HepG2 (cell line): ENCODE measurements around the gene MTCH1. TPM values are rescaled to one million over a fixed set of nuclear protein-coding genes. Genes with fewer than 3 reads are reported as not detected.

Experiments
- KDM2A ChIP-seq: sonication (generic); formaldehyde crosslinking; IDR thresholded peaks from 2 replicates; pipeline ENCODE4 v1.4.0; 2020; ENCODE audit warnings: low read depth, missing genetic modification reagents, borderline replicate concordance
- MTA1 ChIP-seq: sonication (generic); formaldehyde crosslinking; IDR thresholded peaks from 2 replicates; pipeline ENCODE4 v1.4.0; 2020; ENCODE audit warnings: missing genetic modification reagents, mild to moderate bottlenecking, borderline replicate concordance
- POLR2A ChIP-seq, 2 experiments: IDR thresholded peaks; 2 replicates each; pipeline ENCODE4 v1.6.1; 2011; ENCODE audit warnings: low read depth in 2 of 2, low read length in 2 of 2, mild to moderate bottlenecking in 1 of 2, moderate library complexity in 1 of 2; ENCODE audit not compliant: insufficient read depth in 1 of 2
- TAF15 ChIP-seq: fragments of 200-400 bp; formaldehyde crosslinking; IDR thresholded peaks from one replicate; pipeline ENCODE4 v1.6.1; 2018; ENCODE audit warnings: mild to moderate bottlenecking, low read depth, low read length; ENCODE audit not compliant: poor library complexity, severe bottlenecking
- U2AF2 ChIP-seq: fragments of 200-400 bp; formaldehyde crosslinking; IDR thresholded peaks from 2 replicates; pipeline ENCODE4 v1.6.1; 2017; ENCODE audit warnings: low read depth, mild to moderate bottlenecking, low read length
- polyA plus RNA-seq, 8 experiments: library from polyadenylated mRNA; depleted of rRNA in 3 of 8; stranded (reverse) in 7 of 8; unstranded in 1 of 8; fragments of >200 nt; fragmentation: Illumina TruSeq in 4 of 8; extraction: Trizol in 4 of 8; gene quantifications; 2 replicates each; pipeline versions ENCODE4 v1.2.1 to v1.2.3, GENCODE V29; 2011 to 2016; ENCODE audit warnings: low read depth in 4 of 8, missing spikeins in 1 of 8, mixed read lengths in 1 of 8; ENCODE audit not compliant: insufficient read depth in 1 of 8
- total RNA-seq, 5 experiments: library from RNA; depleted of rRNA; stranded (reverse); fragments of >200 nt; fragmentation: Illumina TruSeq; extraction: Trizol; gene quantifications; 2 replicates each; pipeline ENCODE4 v1.2.3, GENCODE V29; 2016; ENCODE audit warnings: low read depth in 1 of 5
- TF ChIP-seq, protein P1 (sequence below): sonication (generic); formaldehyde crosslinking; IDR thresholded peaks from 2 replicates; pipeline ENCODE4 v1.4.0; 2020; ENCODE audit warnings: missing genetic modification reagents
- TF ChIP-seq, protein P2 (sequence below): sonication (generic); formaldehyde crosslinking; IDR thresholded peaks from 2 replicates; pipeline ENCODE4 v1.4.0; 2020; ENCODE audit warnings: low read depth, missing genetic modification reagents
- TF ChIP-seq, protein P3 (sequence below): sonication (generic); formaldehyde crosslinking; IDR thresholded peaks from 2 replicates; pipeline ENCODE4 v1.8.0; 2022; ENCODE audit warnings: missing genetic modification reagents, low read depth, mild to moderate bottlenecking, borderline replicate concordance
- TF ChIP-seq, protein P4 (sequence below): sonication (generic); formaldehyde crosslinking; IDR thresholded peaks from 2 replicates; pipeline ENCODE4 v1.8.0; 2022; ENCODE audit warnings: low read depth, missing genetic modification reagents
- TF ChIP-seq, protein P5 (sequence below): sonication (generic); formaldehyde crosslinking; IDR thresholded peaks from 2 replicates; pipeline ENCODE4 v1.5.0; 2020; ENCODE audit warnings: mild to moderate bottlenecking, missing genetic modification reagents
- TF ChIP-seq, protein P6 (sequence below): sonication (generic); formaldehyde crosslinking; IDR thresholded peaks from 2 replicates; pipeline ENCODE4 v1.5.0; 2020; ENCODE audit warnings: mild to moderate bottlenecking, missing genetic modification reagents, moderate library complexity

The MTCH1 gene
- total and polyA plus RNA-seq, 2 of the 13 experiments (the other 11 are each of a cell fraction or from before 2014, with no cell fraction given) = 86.2 to 144 TPM

DNA sequence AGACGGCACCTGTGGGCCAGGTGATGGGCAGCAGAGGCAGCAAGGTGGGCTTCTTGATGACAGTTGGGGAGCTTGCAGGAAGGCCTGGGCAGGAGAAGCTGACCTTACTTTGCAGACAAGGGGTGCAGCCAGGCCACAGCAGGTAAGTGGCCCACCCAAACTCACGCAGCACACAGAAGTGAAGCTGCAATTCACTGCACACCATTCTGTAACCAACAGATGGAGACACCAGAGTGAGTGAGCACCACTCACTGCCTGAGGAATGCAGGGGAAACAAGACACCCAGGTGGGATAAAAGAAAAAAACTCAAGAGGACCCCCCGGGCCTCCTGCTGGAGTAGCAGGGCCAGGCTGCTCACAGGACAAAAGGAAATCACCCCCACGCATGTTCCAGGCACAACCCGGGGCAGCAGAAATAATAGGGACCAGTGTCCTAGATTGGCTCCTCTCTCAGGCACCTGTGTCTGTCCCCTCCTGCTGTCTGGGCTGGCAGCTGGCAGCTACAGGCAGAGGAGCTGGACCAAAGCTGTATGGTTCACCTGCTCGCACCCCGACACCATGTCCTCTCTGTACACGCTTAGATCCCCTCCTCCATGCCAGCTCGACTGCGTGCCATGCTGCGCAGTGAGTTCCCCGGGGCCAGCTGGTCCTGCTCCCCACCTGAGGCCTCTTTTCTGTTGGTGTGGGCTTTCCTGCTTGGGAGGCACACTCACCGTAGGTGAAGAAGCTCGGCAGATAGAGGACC, 4.9 kb downstream of the MTCH1 start (continued):
- TF ChIP-seq, protein P1, sequence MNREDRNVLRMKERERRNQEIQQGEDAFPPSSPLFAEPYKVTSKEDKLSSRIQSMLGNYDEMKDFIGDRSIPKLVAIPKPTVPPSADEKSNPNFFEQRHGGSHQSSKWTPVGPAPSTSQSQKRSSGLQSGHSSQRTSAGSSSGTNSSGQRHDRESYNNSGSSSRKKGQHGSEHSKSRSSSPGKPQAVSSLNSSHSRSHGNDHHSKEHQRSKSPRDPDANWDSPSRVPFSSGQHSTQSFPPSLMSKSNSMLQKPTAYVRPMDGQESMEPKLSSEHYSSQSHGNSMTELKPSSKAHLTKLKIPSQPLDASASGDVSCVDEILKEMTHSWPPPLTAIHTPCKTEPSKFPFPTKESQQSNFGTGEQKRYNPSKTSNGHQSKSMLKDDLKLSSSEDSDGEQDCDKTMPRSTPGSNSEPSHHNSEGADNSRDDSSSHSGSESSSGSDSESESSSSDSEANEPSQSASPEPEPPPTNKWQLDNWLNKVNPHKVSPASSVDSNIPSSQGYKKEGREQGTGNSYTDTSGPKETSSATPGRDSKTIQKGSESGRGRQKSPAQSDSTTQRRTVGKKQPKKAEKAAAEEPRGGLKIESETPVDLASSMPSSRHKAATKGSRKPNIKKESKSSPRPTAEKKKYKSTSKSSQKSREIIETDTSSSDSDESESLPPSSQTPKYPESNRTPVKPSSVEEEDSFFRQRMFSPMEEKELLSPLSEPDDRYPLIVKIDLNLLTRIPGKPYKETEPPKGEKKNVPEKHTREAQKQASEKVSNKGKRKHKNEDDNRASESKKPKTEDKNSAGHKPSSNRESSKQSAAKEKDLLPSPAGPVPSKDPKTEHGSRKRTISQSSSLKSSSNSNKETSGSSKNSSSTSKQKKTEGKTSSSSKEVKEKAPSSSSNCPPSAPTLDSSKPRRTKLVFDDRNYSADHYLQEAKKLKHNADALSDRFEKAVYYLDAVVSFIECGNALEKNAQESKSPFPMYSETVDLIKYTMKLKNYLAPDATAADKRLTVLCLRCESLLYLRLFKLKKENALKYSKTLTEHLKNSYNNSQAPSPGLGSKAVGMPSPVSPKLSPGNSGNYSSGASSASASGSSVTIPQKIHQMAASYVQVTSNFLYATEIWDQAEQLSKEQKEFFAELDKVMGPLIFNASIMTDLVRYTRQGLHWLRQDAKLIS (CRISPR knock-in tag) = no peak
- TF ChIP-seq, protein P2, sequence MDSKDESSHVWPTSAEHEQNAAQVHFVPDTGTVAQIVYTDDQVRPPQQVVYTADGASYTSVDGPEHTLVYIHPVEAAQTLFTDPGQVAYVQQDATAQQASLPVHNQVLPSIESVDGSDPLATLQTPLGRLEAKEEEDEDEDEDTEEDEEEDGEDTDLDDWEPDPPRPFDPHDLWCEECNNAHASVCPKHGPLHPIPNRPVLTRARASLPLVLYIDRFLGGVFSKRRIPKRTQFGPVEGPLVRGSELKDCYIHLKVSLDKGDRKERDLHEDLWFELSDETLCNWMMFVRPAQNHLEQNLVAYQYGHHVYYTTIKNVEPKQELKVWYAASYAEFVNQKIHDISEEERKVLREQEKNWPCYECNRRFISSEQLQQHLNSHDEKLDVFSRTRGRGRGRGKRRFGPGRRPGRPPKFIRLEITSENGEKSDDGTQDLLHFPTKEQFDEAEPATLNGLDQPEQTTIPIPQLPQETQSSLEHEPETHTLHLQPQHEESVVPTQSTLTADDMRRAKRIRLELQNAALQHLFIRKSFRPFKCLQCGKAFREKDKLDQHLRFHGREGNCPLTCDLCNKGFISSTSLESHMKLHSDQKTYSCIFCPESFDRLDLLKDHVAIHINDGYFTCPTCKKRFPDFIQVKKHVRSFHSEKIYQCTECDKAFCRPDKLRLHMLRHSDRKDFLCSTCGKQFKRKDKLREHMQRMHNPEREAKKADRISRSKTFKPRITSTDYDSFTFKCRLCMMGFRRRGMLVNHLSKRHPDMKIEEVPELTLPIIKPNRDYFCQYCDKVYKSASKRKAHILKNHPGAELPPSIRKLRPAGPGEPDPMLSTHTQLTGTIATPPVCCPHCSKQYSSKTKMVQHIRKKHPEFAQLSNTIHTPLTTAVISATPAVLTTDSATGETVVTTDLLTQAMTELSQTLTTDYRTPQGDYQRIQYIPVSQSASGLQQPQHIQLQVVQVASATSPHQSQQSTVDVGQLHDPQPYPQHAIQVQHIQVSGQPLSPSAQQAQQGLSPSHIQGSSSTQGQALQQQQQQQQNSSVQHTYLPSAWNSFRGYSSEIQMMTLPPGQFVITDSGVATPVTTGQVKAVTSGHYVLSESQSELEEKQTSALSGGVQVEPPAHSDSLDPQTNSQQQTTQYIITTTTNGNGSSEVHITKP = no peak
- TF ChIP-seq POLR2A (IDR thresholded peaks at IDR 0.05; ENCODE audit: insufficient read depth in 1 of 2, low read depth in 2 of 2, low read length in 2 of 2) (0 out of 4 replicates have a peak, but pooled peaks of 1 of the 2 experiments have one; percentile 8), TAF15 (no peak), MTA1 (CRISPR knock-in tag) (no peak), U2AF2 (no peak), KDM2A (CRISPR knock-in tag) (no peak)
- TF ChIP-seq, protein P3, sequence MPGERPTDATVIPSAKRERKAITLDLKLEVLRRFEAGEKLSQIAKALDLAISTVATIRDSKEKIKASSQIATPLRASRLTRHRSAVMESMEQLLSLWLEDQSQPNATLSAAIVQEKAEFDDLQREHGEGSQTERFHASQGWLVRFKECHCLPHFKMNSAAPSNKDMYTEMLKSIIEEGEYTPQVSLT (CRISPR knock-in tag) = no peak
- TF ChIP-seq, protein P4, sequence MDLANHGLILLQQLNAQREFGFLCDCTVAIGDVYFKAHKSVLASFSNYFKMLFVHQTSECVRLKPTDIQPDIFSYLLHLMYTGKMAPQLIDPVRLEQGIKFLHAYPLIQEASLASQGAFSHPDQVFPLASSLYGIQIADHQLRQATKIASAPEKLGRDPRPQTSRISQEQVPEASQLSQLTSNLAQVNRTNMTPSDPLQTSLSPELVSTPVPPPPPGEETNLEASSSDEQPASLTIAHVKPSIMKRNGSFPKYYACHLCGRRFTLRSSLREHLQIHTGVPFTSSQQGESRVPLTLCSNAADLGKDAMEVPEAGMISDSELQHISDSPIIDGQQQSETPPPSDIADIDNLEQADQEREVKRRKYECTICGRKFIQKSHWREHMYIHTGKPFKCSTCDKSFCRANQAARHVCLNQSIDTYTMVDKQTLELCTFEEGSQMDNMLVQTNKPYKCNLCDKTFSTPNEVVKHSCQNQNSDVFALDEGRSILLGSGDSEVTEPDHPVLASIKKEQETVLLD (CRISPR knock-in tag) = no peak
- TF ChIP-seq, protein P5, sequence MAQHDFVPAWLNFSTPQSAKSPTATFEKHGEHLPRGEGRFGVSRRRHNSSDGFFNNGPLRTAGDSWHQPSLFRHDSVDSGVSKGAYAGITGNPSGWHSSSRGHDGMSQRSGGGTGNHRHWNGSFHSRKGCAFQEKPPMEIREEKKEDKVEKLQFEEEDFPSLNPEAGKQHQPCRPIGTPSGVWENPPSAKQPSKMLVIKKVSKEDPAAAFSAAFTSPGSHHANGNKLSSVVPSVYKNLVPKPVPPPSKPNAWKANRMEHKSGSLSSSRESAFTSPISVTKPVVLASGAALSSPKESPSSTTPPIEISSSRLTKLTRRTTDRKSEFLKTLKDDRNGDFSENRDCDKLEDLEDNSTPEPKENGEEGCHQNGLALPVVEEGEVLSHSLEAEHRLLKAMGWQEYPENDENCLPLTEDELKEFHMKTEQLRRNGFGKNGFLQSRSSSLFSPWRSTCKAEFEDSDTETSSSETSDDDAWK (CRISPR knock-in tag) = no peak
- TF ChIP-seq, protein P6, sequence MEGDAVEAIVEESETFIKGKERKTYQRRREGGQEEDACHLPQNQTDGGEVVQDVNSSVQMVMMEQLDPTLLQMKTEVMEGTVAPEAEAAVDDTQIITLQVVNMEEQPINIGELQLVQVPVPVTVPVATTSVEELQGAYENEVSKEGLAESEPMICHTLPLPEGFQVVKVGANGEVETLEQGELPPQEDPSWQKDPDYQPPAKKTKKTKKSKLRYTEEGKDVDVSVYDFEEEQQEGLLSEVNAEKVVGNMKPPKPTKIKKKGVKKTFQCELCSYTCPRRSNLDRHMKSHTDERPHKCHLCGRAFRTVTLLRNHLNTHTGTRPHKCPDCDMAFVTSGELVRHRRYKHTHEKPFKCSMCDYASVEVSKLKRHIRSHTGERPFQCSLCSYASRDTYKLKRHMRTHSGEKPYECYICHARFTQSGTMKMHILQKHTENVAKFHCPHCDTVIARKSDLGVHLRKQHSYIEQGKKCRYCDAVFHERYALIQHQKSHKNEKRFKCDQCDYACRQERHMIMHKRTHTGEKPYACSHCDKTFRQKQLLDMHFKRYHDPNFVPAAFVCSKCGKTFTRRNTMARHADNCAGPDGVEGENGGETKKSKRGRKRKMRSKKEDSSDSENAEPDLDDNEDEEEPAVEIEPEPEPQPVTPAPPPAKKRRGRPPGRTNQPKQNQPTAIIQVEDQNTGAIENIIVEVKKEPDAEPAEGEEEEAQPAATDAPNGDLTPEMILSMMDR = 0 out of 2 replicates have a peak, but pooled peaks have one; percentile 8
